ENCODE data around the gene ACSF3.

- no peak for TF ChIP-seq CTCF (conservative IDR thresholded peaks at IDR 0.05; ENCODE audit: low read depth, low read length)
- no peak for TF ChIP-seq POLR2A (IDR thresholded peaks at IDR 0.05; ENCODE audit: low read depth, low read length)
Measured at GRCh38 chr16:89103781-89104180, 10.1 kb downstream of the ACSF3 start.
